DMS 273 treated with DMSO at 0.1 percent for 48 hours (cell line): ENCODE measurements around the gene CHD5.
A peak's percentile ranks its signal among the peaks of the same experiment; 100 is the strongest.

Experiments
- DNase-seq: peaks from one replicate; lab custom pipeline; 2025; lab: John Stamatoyannopoulos, UW

CHD5 gene

GRCh38 chr1:6059866-6060265, 120.3 kb downstream of the CHD5 start:
- peak; percentile 60 for DNase-seq

- no peak for DNase-seq
Observed at GRCh38 chr1:6057170-6057845, 122.8 kb downstream of the CHD5 start.

GRCh38 chr1:6056572-6056948, 123.6 kb downstream of the CHD5 start:
- DNase-seq, result no peak

GRCh38 chr1:6054596-6054995, 125.5 kb downstream of the CHD5 start:
- no peak for DNase-seq

GRCh38 chr1:6053206-6053546, 126.9 kb downstream of the CHD5 start:
- DNase-seq, result no peak

GRCh38 chr1:6052543-6053205, 127.4 kb downstream of the CHD5 start:
- DNase-seq, result peak; percentile 23
